ENCODE measurements around the gene KCND3.

- TF ChIP-seq CTCF (IDR thresholded peaks at IDR 0.05; ENCODE audit: low read depth, low read length) (no peak), EZH2phosphoT487 (IDR thresholded peaks at IDR 0.05; ENCODE audit: low read depth) (no peak)
Observed at GRCh38 chr1:111832521-111833155, 156.8 kb downstream of the KCND3 start.
